ENCODE measurements around the gene FECH. TPM values are rescaled to one million over a fixed set of nuclear protein-coding genes. Genes with fewer than 3 reads are reported as not detected.
"Not testable (repeated sequence)": the region's sequence is repeated elsewhere in the genome, so short reads cannot be mapped to it uniquely, and the experiment has no call there.

Gene FECH
- 16.9 and 37.2 TPM in 2 replicates for total RNA-seq (2014; rRNA removed; shearing (Covaris generic))

DNA sequence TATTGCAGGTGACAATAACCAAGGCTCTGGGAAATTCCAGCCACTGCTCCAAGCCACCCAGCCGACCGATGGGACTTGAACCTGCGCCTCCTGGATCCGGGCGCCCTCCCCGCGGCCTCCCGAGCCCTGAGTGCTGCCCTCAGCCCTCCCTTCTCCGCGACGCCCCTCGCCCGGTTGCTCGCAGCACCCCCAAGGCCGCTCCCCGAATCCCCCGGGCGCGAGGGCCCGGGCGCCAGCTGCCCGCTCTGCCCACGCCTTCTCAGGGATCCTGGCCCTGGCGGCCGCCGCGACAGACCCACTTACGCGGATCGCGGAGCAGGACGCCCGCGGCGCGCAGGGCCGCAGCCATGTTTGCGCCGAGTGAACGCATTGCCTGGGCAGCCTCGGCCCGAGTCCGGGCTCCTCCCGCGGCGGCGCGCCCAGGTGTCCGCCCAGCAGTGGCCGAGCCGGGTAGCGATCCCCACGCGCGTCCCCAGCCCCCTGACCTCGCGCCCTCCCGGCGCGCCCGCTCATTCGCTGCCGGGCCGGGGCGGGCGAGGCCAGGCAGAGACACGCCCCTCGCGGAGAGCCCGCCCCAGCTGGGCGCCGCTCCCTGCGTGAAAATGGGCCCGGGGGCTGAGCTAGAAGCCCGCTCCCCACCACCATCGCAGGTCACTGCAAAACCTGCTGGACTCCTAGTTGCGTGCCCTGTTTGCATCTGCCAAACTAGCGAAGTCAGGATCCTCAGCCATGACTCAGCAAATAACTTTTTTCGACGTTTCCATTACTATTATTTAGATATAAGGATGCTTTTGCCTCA lies at the start of gene FECH:
Gene FECH (minus strand): TSS at position 452 of the 799 bp plus-strand sequence. CDS start 82 bp downstream, at position 370.
- DNase-seq (ENCODE audit: low spot score), result peak; percentile 44

- peak; percentile 45 for DNase-seq (ENCODE audit: low spot score)
These were observed 48.7 kb upstream of the FECH start for GRCh38 chr18:57635003-57635822.

GRCh38 chr18:57631697-57632096 lies 45.2 kb upstream of the FECH start:
- no peak for DNase-seq (ENCODE audit: low spot score)

GRCh38 chr18:57630754-57631595 lies 44.5 kb upstream of the FECH start:
- no peak for DNase-seq (ENCODE audit: low spot score)

GRCh38 chr18:57630002-57630753 lies 43.7 kb upstream of the FECH start:
- peak; percentile 82 for DNase-seq (ENCODE audit: low spot score)

GRCh38 chr18:57629422-57629821 lies 42.9 kb upstream of the FECH start:
- DNase-seq (ENCODE audit: low spot score), result no peak

GRCh38 chr18:57627488-57627887 lies 41.0 kb upstream of the FECH start:
- DNase-seq (ENCODE audit: low spot score), result no peak

- DNase-seq (ENCODE audit: low spot score), result peak; percentile 19
These were observed 38.5 kb upstream of the FECH start for GRCh38 chr18:57624988-57625387.

DNA sequence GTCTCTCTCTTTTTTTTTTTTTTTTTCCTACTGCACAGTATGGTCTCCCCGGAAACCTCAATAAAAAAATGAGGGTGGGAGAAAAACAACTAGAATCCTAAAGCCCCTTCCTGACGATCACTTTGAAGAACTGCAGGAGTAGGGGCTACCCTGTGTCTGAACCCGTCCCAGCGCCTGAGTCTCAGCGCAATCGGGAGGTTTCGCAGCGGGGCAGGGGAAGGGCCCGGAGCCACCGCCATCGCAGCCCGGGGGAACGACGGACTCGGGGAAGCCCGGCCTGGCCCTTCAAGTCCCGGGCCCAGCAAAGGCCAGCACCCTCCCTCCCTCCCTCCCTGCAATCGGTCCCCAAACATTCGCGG lies 34.7 kb upstream of the FECH start:
- no peak for DNase-seq (ENCODE audit: low spot score)

- DNase-seq (ENCODE audit: low spot score), result no peak
These were observed 33.4 kb upstream of the FECH start for GRCh38 chr18:57619876-57620275.

GRCh38 chr18:57618910-57619309 lies 32.4 kb upstream of the FECH start:
- DNase-seq (ENCODE audit: low spot score), result no peak

- DNase-seq (ENCODE audit: low spot score), result no peak
These were observed 17.4 kb upstream of the FECH start for GRCh38 chr18:57603871-57604270.

DNA sequence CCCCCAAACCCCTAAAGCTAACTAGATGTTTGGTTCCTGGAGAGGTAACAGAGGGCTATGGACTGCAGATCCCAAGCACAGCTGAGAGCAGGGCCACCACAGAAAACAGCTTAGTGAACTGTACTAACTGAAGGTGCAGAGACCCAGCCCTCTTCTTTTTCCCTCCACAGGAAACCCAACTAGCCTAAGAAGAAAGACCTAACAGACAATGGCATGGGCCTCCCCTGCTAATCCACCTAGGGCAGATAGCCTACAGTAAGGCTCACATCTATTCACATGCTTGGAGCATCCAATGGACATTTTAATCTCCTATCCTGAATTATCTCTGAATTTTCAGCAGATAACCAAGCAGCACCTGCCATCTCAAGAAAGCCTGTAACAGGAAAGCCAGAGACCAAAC lies 8.8 kb upstream of the FECH start:
- DNase-seq (ENCODE audit: low spot score), result no peak

GRCh38 chr18:57592716-57593115 lies 6.2 kb upstream of the FECH start:
- not testable (repeated sequence) for DNase-seq (ENCODE audit: low spot score)

- DNase-seq (ENCODE audit: low spot score), result no peak
These were observed 2.7 kb upstream of the FECH start for GRCh38 chr18:57589161-57589560.

GRCh38 chr18:57587098-57587661 lies 678 bp upstream of the FECH start:
- no peak for DNase-seq (ENCODE audit: low spot score)

GRCh38 chr18:57585855-57586250 lies 649 bp downstream of the FECH start:
- no peak for DNase-seq (ENCODE audit: low spot score)

DNA sequence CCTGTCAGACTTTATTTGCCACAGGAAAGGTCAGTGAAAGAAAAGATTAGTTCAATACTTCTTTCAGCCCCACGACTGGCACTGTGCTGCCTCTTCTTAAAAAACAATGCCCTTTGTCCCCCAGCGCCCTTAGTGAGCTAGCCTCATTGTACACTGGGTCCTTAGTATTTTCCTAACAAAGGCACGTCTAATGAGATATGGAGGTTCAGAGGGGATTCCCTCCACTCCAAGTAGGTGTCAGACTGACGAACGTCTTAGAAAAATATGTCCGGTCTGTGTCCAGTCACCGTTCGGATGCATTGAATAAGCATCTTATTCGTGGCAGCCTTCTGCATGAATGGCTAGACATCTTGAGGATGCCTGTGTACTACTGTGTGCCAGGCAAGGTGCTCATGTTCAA lies 1.1 kb downstream of the FECH start:
- no peak for DNase-seq (ENCODE audit: low spot score)

GRCh38 chr18:57584444-57584843 lies 2.1 kb downstream of the FECH start:
- no peak for DNase-seq (ENCODE audit: low spot score)

DNA sequence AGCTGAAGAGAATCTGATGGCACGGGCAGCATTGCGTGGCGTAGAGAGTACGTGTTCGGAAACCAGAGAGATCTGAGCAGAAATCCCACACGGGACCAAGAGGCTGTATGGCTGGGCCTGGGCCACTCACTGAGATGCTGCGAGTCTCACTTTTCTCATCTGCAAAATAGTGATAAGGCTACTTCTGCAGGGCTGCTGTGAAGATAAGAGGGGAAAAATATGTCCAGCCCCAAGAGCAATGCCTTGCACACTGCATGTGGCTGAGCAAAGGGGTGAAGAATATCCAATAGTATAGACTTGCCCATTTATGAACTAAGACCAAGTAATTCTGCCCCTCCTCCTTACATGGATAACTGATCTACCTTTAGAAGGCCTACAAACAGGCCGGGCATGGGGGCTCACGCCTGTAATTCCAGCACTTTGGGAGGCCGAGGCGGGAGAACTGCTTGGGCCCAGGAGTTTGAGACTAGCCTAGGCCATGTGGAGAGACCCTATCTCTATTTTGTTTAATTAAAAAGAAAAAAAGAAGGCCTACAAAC lies 3.1 kb downstream of the FECH start:
- no peak for DNase-seq (ENCODE audit: low spot score)

Measured in HT-29 (cell line).